PFSK-1 (cell line): Measurements from ENCODE around the gene PACS2.

Source experiments
- POLR2AphosphoS5 ChIP-seq: IDR thresholded peaks from 2 replicates; pipeline ENCODE4 v1.6.1; 2012; ENCODE audit warnings: low read depth, mild to moderate bottlenecking, control low read depth, low read length, moderate library complexity
- SIN3A ChIP-seq: IDR thresholded peaks from 2 replicates; pipeline ENCODE4 v1.6.1; 2012; ENCODE audit warnings: mild to moderate bottlenecking, low read length, moderate library complexity, borderline replicate concordance; ENCODE audit not compliant: insufficient read depth
- TAF1 ChIP-seq: IDR thresholded peaks from 2 replicates; pipeline ENCODE4 v1.6.1; 2012; ENCODE audit warnings: low read length, control low read depth, borderline replicate concordance; ENCODE audit not compliant: insufficient read depth
- TF ChIP-seq, protein P1 (sequence below), 2 experiments: IDR thresholded peaks; 2 replicates each; pipeline versions ENCODE4 v1.6.1 to v1.8.0; 2011 to 2012; ENCODE audit warnings: low read depth in 2 of 2, low read length in 2 of 2, control low read depth in 1 of 2, inconsistent platforms in 1 of 2, mild to moderate bottlenecking in 1 of 2, moderate library complexity in 1 of 2; ENCODE audit not compliant: insufficient read depth in 1 of 2

DNA sequence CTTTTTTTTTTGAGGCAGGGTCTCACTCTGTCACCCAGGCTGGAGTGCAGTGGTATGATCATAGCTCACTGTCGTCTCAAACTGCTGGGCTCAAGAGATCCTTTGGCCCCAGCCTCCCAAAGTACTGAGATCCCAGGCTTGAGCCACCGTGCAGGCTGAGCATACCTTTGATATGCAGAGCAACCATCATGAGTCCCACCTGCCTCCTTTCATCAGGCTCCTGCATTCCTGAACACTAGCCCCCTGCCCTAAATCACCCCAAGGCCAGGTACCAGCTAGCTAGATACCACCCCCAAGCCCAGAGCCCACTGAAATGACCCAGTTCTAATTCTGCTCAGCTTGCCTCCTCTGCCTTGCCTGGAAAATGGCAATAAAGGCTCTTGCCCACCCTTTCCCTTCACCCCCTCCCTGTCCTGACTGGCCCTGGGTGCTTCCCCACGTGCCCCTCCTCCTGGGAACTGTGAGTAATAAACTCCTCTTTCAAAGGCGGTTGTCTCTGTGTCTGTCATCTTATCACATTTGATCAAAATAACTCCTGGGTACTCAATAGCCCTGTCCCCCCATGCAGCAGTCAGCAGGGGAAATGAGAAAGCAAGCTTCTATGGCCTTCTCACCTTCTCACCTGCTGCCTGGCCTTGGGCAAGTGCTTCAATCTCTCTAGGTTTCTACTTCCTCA lies 7.4 kb upstream of the PACS2 start:
- TF ChIP-seq POLR2AphosphoS5 (no peak), TAF1 (no peak), SIN3A (no peak)
- TF ChIP-seq, protein P1, sequence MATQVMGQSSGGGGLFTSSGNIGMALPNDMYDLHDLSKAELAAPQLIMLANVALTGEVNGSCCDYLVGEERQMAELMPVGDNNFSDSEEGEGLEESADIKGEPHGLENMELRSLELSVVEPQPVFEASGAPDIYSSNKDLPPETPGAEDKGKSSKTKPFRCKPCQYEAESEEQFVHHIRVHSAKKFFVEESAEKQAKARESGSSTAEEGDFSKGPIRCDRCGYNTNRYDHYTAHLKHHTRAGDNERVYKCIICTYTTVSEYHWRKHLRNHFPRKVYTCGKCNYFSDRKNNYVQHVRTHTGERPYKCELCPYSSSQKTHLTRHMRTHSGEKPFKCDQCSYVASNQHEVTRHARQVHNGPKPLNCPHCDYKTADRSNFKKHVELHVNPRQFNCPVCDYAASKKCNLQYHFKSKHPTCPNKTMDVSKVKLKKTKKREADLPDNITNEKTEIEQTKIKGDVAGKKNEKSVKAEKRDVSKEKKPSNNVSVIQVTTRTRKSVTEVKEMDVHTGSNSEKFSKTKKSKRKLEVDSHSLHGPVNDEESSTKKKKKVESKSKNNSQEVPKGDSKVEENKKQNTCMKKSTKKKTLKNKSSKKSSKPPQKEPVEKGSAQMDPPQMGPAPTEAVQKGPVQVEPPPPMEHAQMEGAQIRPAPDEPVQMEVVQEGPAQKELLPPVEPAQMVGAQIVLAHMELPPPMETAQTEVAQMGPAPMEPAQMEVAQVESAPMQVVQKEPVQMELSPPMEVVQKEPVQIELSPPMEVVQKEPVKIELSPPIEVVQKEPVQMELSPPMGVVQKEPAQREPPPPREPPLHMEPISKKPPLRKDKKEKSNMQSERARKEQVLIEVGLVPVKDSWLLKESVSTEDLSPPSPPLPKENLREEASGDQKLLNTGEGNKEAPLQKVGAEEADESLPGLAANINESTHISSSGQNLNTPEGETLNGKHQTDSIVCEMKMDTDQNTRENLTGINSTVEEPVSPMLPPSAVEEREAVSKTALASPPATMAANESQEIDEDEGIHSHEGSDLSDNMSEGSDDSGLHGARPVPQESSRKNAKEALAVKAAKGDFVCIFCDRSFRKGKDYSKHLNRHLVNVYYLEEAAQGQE (IDR thresholded peaks at IDR 0.05; ENCODE audit: insufficient read depth in 1 of 2, low read depth in 2 of 2, low read length in 2 of 2), result no peak
